ENCODE results near the gene DIAPH3. TPM values are rescaled to one million over a fixed set of nuclear protein-coding genes. Genes with fewer than 3 reads are reported as not detected.
"Not testable (repeated sequence)": the region's sequence is repeated elsewhere in the genome, so short reads cannot be mapped to it uniquely, and the experiment has no call there.

DIAPH3 gene, protein sequence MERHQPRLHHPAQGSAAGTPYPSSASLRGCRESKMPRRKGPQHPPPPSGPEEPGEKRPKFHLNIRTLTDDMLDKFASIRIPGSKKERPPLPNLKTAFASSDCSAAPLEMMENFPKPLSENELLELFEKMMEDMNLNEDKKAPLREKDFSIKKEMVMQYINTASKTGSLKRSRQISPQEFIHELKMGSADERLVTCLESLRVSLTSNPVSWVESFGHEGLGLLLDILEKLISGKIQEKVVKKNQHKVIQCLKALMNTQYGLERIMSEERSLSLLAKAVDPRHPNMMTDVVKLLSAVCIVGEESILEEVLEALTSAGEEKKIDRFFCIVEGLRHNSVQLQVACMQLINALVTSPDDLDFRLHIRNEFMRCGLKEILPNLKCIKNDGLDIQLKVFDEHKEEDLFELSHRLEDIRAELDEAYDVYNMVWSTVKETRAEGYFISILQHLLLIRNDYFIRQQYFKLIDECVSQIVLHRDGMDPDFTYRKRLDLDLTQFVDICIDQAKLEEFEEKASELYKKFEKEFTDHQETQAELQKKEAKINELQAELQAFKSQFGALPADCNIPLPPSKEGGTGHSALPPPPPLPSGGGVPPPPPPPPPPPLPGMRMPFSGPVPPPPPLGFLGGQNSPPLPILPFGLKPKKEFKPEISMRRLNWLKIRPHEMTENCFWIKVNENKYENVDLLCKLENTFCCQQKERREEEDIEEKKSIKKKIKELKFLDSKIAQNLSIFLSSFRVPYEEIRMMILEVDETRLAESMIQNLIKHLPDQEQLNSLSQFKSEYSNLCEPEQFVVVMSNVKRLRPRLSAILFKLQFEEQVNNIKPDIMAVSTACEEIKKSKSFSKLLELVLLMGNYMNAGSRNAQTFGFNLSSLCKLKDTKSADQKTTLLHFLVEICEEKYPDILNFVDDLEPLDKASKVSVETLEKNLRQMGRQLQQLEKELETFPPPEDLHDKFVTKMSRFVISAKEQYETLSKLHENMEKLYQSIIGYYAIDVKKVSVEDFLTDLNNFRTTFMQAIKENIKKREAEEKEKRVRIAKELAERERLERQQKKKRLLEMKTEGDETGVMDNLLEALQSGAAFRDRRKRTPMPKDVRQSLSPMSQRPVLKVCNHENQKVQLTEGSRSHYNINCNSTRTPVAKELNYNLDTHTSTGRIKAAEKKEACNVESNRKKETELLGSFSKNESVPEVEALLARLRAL
- total RNA-seq, result 10 to 100 TPM; 20.0 to 21.0 TPM

- Mint-ChIP-seq H3K4me1 (peaks cover 33% of the 10 kb centered on the region), H3K27me3 (peaks cover 17% of the 10 kb centered on the region), H3K27ac (peak within 1 kb of the TSS; percentile 94), H3K4me3 (peak within 1 kb of the TSS; percentile 94), H3K36me3 (peaks cover 29% of the 10 kb centered on the region), H3K9me3 (peaks cover 7% of the 10 kb centered on the region)
- DNase-seq, result peak; percentile 96
Measured at GRCh38 chr13:60163478-60164233, at the start of gene DIAPH3. Gene DIAPH3 (minus strand): TSS chr13:60163928. CDS start chr13:60163766, 162 bp downstream.

- DNase-seq, result no peak
- H3K9me3 Mint-ChIP-seq, result no peaks in the 10 kb centered on the region
- peaks cover 19% of the 10 kb centered on the region for H3K27me3 Mint-ChIP-seq
- H3K4me3 Mint-ChIP-seq, result no peak overlapping the region
- H3K36me3 Mint-ChIP-seq, result no peaks in the 10 kb centered on the region
- no peaks in the 10 kb centered on the region for H3K4me1 Mint-ChIP-seq
- no peak overlapping the region for H3K27ac Mint-ChIP-seq
Measured at GRCh38 chr13:60213236-60213744, 49.6 kb upstream of the DIAPH3 start.

GRCh38 chr13:60211548-60211947 lies 47.8 kb upstream of the DIAPH3 start:
- H3K4me1 Mint-ChIP-seq, result no peaks in the 10 kb centered on the region
- peaks cover 23% of the 10 kb centered on the region for H3K27me3 Mint-ChIP-seq
- H3K9me3 Mint-ChIP-seq, result no peaks in the 10 kb centered on the region
- no peaks in the 10 kb centered on the region for H3K36me3 Mint-ChIP-seq
- H3K27ac Mint-ChIP-seq, result no peak overlapping the region
- H3K4me3 Mint-ChIP-seq, result no peak overlapping the region
- DNase-seq, result no peak

GRCh38 chr13:60210510-60211330 lies 47.0 kb upstream of the DIAPH3 start:
- DNase-seq, result no peak
- Mint-ChIP-seq H3K27me3 (peaks cover 24% of the 10 kb centered on the region), H3K4me3 (no peak overlapping the region), H3K9me3 (no peaks in the 10 kb centered on the region), H3K27ac (no peak overlapping the region), H3K36me3 (no peaks in the 10 kb centered on the region), H3K4me1 (no peaks in the 10 kb centered on the region)

GRCh38 chr13:60205499-60205898 lies 41.8 kb upstream of the DIAPH3 start:
- not testable (repeated sequence) for H3K4me3 Mint-ChIP-seq, H3K4me1 Mint-ChIP-seq, DNase-seq, H3K36me3 Mint-ChIP-seq, H3K9me3 Mint-ChIP-seq, H3K27ac Mint-ChIP-seq
- peaks cover 28% of the 10 kb centered on the region for H3K27me3 Mint-ChIP-seq

- no peak overlapping the region for H3K4me3 Mint-ChIP-seq
- peaks cover 4% of the 10 kb centered on the region for H3K27me3 Mint-ChIP-seq
- no peak for DNase-seq
- no peak overlapping the region for H3K27ac Mint-ChIP-seq
- no peaks in the 10 kb centered on the region for H3K36me3 Mint-ChIP-seq
- no peaks in the 10 kb centered on the region for H3K4me1 Mint-ChIP-seq
- no peaks in the 10 kb centered on the region for H3K9me3 Mint-ChIP-seq
Measured at GRCh38 chr13:60201286-60201685, 37.6 kb upstream of the DIAPH3 start.

- not testable (repeated sequence) for H3K27ac Mint-ChIP-seq, H3K36me3 Mint-ChIP-seq, H3K4me3 Mint-ChIP-seq, H3K9me3 Mint-ChIP-seq, H3K27me3 Mint-ChIP-seq, H3K4me1 Mint-ChIP-seq, DNase-seq
Measured at GRCh38 chr13:60195893-60196292, 32.2 kb upstream of the DIAPH3 start.

- no peaks in the 10 kb centered on the region for H3K9me3 Mint-ChIP-seq
- no peak overlapping the region for H3K4me3 Mint-ChIP-seq
- no peaks in the 10 kb centered on the region for H3K36me3 Mint-ChIP-seq
- H3K4me1 Mint-ChIP-seq, result no peaks in the 10 kb centered on the region
- H3K27me3 Mint-ChIP-seq, result peaks cover 9% of the 10 kb centered on the region
- no peak overlapping the region for H3K27ac Mint-ChIP-seq
- DNase-seq, result no peak
Measured at GRCh38 chr13:60182907-60183306, 19.2 kb upstream of the DIAPH3 start.

GRCh38 chr13:60178327-60178726 lies 14.6 kb upstream of the DIAPH3 start:
- Mint-ChIP-seq H3K9me3 (no peaks in the 10 kb centered on the region), H3K4me3 (no peak overlapping the region), H3K27ac (no peak overlapping the region), H3K4me1 (no peaks in the 10 kb centered on the region), H3K36me3 (no peaks in the 10 kb centered on the region), H3K27me3 (peaks cover 6% of the 10 kb centered on the region)
- DNase-seq, result no peak

DNA sequence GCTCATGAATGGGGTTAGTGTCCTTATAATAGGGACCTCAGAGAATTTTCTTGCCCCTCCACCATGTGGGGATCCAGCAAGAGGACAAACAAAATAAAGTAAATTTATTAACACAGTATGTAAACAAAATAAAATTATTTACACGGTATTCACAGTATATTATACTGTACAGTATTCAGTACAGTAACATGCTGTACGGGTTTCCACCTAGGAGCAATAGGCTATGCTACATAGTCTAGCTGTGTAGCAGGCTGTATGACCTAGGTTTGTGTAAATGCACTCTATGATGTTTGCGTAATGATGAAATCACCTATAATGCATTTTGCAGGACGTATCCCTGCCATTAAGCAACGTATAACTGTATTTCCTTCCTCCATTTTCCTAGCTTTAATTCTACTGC lies 11.8 kb upstream of the DIAPH3 start:
- H3K4me3 Mint-ChIP-seq, result no peak overlapping the region
- no peaks in the 10 kb centered on the region for H3K36me3 Mint-ChIP-seq
- no peak for DNase-seq
- H3K9me3 Mint-ChIP-seq, result no peaks in the 10 kb centered on the region
- no peak overlapping the region for H3K27ac Mint-ChIP-seq
- H3K4me1 Mint-ChIP-seq, result no peaks in the 10 kb centered on the region
- H3K27me3 Mint-ChIP-seq, result peaks cover under 1% of the 10 kb centered on the region

DNA sequence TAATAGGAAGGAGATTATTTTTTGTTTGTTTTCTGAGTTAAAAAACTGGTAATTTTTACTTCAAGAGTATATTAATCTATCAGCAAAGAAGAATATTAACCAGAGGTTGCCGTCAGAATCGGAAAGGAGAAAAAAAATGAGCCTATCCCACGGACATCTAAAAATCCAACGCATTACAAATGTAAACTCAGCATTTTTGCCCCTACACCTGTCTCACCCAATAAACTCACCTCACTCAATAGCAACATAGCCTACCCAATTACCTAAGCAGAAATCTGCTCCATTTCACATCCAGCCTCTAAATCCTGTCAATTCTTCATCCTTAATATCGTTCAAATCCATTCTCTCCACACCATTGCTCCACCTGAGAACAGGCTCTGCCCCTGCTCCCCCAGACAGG lies 10.4 kb upstream of the DIAPH3 start:
- Mint-ChIP-seq H3K27ac (no peak overlapping the region), H3K27me3 (no peaks in the 10 kb centered on the region), H3K4me1 (no peaks in the 10 kb centered on the region), H3K9me3 (no peaks in the 10 kb centered on the region), H3K36me3 (no peaks in the 10 kb centered on the region), H3K4me3 (no peak overlapping the region)
- no peak for DNase-seq

- Mint-ChIP-seq H3K27me3 (no peaks in the 10 kb centered on the region), H3K4me1 (no peaks in the 10 kb centered on the region), H3K9me3 (no peaks in the 10 kb centered on the region), H3K4me3 (no peak overlapping the region), H3K27ac (no peak overlapping the region), H3K36me3 (peaks cover 4% of the 10 kb centered on the region)
- no peak for DNase-seq
Measured at GRCh38 chr13:60172111-60172510, 8.4 kb upstream of the DIAPH3 start.

- Mint-ChIP-seq H3K4me1 (peaks cover 2% of the 10 kb centered on the region), H3K27ac (no peak overlapping the region), H3K9me3 (no peaks in the 10 kb centered on the region), H3K27me3 (no peaks in the 10 kb centered on the region), H3K4me3 (no peak overlapping the region), H3K36me3 (peaks cover 4% of the 10 kb centered on the region)
- DNase-seq, result no peak
Measured at GRCh38 chr13:60170414-60170813, 6.7 kb upstream of the DIAPH3 start.

Measured in activated naive CD8-positive, alpha-beta T cell treated with anti-CD3 and anti-CD28 coated beads for 36 hours (primary cell).